Measurements from ENCODE around the gene HCFC1R1.
A peak's percentile ranks its signal among the peaks of the same experiment; 100 is the strongest.

GRCh38 chr16:3021449-3022207 is 2.1 kb downstream of the HCFC1R1 start:
- TF ChIP-seq POLR2AphosphoS5 (IDR thresholded peaks at IDR 0.05; ENCODE audit: low read depth, low read length) = no peak; the same call in 1 of the 2 replicates
- TF ChIP-seq TAF1 (IDR thresholded peaks at IDR 0.05; ENCODE audit: borderline replicate concordance, insufficient read depth, low read length) = 0 out of 2 replicates have a peak, but pooled peaks have one; percentile 29
